GM21390 (cell line): ENCODE results near the gene SEMA6A.

ENCODE experiments used
- ATAC-seq: cut with Tn5 transposase; IDR thresholded peaks from one replicate; pipeline ENCODE4 v1.9.1; 2021; ENCODE audit not compliant: unreplicated experiment

The SEMA6A gene

DNA sequence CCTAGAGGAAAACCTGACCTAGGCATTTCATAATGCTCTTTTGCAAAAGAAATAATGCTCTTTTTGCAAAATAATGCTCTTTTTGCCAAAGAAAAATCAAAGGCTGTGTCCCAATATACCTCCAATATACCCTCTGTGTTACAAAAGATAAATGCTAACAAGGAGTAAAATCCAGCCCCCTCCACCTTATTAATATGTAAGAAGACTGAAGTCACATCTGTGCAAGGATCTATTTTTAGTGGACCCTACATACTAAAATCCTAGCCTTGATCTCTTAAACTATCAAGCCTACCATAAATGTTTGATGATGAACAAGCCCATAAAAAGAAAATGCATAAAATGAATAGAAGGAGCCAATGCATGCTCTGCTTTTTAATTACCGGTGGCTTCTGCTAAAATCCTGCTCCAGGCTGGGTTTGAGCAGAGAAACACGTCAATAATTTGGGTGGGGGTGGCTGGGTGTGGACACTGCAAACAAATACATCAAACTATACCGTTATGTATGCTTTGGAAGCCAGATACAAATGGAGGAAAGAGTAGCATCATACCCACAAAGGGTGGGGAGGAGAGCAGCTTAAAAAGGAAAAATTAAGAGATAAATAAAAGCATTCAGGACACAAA lies 131.6 kb downstream of the SEMA6A start:
- no peak for ATAC-seq

DNA sequence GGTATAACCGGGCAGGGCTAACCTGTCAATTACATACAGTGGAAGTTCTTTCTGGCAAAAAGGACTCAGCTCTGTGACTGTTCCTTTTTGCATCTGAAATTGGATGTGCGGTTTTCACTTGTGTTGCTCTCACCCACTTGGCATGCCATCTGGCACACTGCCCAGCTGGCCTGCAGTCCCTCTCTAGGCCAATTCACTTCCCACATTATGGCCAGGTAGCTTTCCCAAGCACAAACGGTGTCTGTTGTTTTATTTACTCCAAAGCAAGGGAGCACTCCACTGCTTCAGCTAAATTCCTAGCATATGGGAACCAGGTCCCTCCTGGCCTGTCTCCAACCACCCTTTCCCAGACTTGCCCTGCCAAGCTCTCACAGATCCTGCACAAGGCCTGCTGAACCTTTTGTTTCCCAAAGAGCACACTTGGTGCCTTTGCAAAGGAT lies 132.5 kb downstream of the SEMA6A start:
- no peak for ATAC-seq

DNA sequence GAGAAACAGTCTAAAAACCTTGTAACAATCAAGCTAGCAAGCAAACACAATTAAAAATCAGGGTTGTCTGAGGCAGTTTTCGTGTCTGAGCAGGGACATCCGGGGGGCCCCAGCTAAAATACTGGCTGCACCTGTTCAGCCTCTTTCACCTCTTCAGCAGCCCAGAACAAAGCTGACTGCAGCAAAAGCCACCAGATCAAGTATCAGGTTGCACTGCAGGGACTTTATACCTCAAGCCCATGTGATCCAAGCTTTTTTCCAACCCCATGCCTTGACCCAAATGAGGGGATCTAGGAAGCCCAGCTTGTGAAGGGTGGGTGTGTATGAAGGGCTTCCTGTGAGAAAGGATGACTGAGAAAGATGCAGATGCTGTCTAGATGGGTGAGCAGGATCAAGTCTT lies 133.4 kb downstream of the SEMA6A start:
- ATAC-seq: no peak

DNA sequence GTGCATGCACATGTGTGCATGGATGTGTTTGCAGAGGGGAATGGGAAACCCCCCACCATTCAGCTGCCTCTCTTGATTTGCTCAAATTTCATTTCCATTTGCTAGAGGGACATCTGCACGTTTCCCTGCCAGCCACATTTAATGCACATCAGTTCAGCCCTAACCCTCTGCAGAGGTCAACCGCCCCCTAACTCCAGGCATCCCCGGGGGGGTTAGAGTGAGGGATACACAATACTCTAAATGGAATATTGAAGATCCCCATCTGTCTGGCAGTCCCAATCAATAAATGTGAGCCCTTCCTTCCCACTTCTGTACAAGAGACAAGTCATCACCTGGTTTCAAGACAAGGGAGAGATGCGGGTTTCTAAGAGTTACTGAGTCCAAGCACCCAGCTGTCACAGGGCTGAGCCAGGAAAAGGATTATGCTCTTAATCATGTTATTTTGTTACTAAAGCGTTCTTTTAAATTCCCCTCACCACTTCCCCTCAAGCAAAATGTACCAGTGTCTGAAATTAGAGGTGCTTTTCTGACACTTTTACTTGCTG lies 134.1 kb downstream of the SEMA6A start:
- ATAC-seq: no peak

DNA sequence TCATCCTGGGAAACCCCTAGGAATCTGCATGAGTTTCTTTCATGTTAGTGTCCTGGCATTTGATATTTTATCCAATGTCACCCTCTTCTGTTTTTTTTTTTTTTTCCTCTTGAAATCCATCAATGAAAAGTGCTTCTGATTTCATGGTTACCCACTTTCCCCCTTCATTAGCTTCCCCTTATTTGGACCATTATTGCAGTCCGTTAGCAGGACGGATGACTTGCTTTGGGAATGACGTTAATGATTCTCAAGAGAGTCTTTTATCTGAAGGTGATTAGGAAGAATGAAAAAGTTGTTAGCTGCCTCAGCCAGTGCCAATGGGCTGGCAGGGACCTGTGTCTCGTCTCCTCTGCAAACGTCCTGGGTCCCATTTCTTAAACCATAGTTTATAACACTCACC lies 134.7 kb downstream of the SEMA6A start:
- ATAC-seq: no peak

GRCh38 chr5:116438979-116439554 lies 135.6 kb downstream of the SEMA6A start:
- no peak for ATAC-seq

GRCh38 chr5:116437922-116438578 lies 136.6 kb downstream of the SEMA6A start:
- ATAC-seq: no peak

DNA sequence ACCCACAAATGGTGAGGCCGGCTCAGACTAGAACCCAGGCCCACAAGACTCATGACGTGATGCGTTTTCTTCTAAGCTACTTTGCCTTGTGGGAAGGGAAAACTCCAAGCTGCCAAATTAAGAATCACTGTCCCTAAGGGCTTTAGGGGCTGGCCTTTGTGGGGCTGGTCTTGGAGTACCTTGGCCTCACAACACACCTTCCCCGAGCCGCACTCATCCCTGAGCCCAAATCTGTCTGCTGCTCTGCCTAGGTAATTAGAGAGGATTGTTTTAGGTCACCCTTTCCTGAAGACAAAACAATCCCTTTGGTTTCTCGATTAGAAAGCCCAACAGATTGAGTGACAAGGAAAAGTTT lies 137.3 kb downstream of the SEMA6A start:
- no peak for ATAC-seq

GRCh38 chr5:116436674-116437350 lies 137.8 kb downstream of the SEMA6A start:
- no peak for ATAC-seq

- ATAC-seq: no peak
Measured at GRCh38 chr5:116428966-116429365, 145.7 kb downstream of the SEMA6A start.

DNA sequence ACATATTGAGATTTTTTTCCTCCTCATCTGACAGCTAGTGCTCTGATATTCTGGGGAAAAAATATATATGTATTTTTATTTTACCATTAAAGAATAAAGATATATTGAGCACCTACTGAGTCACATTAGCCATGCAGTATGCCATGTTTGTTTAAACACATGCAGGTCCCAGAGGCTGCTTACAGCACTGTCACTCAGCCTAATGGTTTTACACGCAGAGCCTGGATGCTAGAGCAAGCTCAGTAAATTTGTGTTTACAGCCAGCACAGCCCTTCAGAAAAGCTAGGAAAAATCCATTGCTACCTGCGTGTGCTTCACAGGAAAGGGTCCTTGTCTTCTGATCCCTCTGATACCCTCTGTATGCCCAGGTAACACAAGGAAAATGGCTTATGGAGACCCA lies 146.2 kb downstream of the SEMA6A start:
- no peak for ATAC-seq

- ATAC-seq: no peak
Measured at GRCh38 chr5:116424951-116425350, 149.7 kb downstream of the SEMA6A start.

DNA sequence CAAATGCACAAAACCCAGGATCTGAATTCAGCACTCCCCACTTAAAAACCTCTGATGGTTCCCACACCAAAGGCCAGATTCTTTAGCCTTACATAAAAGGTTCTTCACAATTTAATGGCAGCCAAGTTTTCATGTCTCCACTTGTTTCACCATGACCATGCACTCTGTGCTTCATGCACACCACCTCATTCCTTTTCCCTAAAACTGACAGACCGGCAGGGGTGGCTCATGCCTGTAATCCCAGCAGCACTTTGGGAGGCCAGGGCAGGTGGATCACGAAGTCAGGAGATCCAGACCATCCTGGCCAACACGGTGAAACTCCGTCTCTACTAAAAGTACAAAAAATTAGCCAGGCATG lies 150.4 kb downstream of the SEMA6A start:
- ATAC-seq: no peak

DNA sequence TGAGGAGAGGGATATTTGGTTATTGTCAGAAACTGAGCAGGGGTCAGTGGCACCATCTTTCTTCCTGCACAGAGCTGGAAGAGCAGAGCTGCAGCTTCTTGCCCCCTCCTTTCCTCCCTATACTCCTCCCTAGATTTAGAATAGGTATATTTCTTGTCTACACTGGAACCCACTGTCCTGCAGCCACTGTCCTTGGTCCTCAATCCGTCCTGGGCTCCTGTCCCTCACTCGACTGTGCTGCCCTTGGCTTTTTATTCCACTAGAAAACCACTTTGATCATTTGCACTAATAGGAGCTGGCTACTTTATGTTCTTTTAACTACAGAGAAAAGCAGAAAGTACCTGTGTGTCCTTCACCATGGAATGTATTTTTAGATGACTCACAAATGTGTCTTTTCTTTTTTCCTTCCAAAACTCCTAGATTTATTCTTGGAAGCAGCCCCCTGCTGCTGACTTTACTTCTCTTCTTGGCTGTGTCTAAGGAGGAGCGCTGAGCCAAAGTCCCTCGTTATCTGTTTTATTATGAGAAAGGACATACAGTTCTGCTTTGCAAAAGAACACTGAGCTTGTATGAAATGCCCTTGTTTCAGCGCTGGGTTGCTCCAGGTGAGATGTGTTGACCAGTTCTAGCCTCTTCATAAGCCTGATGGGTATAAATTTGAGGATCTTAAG lies 150.9 kb downstream of the SEMA6A start:
- no peak for ATAC-seq

- ATAC-seq: no peak
Measured at GRCh38 chr5:116423141-116423540, 151.5 kb downstream of the SEMA6A start.

GRCh38 chr5:116421080-116421629 lies 153.5 kb downstream of the SEMA6A start:
- no peak for ATAC-seq

DNA sequence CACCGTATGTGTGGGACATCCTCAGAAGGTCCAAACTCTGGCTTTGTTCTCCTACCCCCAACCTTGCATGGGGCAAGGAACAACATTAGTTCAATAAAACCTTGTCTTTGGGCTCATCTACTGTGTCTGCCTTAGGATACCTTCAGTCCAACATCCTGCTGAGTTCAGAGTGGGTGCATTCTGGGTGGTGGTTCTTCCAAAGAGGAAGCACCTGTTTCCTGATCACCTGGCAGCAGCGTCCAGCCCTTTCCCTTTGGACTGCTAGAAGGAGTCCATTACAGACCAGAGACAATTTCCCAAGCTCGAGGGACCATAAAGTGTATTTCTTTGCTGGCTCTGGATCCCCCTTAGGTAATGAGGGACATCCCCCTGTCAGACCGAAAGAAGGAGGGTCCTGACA lies 154.1 kb downstream of the SEMA6A start:
- no peak for ATAC-seq

GRCh38 chr5:116419258-116419657 lies 155.4 kb downstream of the SEMA6A start:
- no peak for ATAC-seq

DNA sequence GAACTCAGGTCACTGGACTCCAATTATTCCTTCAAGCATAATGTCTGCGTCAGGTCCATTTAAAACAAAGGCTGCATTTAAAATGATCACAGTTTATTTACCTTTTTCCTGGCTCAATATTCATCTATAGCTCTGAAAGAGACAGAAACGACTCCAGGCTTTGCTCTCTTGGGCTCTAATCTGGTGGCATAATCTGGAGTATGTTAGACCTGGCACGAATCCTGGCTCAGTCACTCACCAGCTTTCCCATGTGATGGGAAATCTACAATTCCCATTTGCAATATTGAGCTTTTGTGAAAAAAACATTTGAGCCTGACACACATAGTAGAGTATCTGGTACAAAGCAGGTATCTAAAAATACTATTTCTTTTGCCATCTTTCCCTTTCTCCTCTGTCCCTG lies 155.8 kb downstream of the SEMA6A start:
- ATAC-seq: no peak

GRCh38 chr5:116418016-116418415 lies 156.6 kb downstream of the SEMA6A start:
- no peak for ATAC-seq

GRCh38 chr5:116415989-116416388 lies 158.6 kb downstream of the SEMA6A start:
- no peak for ATAC-seq
